Osteocyte (in vitro differentiated cells): Measurements from ENCODE around the gene TSPAN31. TPM values are rescaled to one million over a fixed set of nuclear protein-coding genes. Genes with fewer than 3 reads are reported as not detected.

Experiments
- DNase-seq: peaks from one replicate; pipeline ENCODE4 v3.0.0; 2021; ENCODE audit warnings: mixed read lengths; ENCODE audit not compliant: unreplicated experiment; ENCODE audit errors: extremely low spot score
- H3K27ac Mint-ChIP-seq: one replicate; pipeline ENCODE4 v1.8.0; 2021; ENCODE audit warnings: mild to moderate bottlenecking, mixed read lengths; ENCODE audit not compliant: unreplicated experiment
- H3K27me3 Mint-ChIP-seq: one replicate; pipeline ENCODE4 v1.8.0; 2021; ENCODE audit warnings: mixed read lengths; ENCODE audit not compliant: unreplicated experiment
- H3K36me3 Mint-ChIP-seq: one replicate; pipeline ENCODE4 v1.8.0; 2021; ENCODE audit warnings: mixed read lengths; ENCODE audit not compliant: unreplicated experiment
- H3K4me1 Mint-ChIP-seq: one replicate; pipeline ENCODE4 v1.8.0; 2021; ENCODE audit warnings: mixed read lengths; ENCODE audit not compliant: unreplicated experiment
- H3K4me3 Mint-ChIP-seq: one replicate; pipeline ENCODE4 v1.8.0; 2021; ENCODE audit warnings: mild to moderate bottlenecking, moderate library complexity, mixed read lengths; ENCODE audit not compliant: unreplicated experiment
- H3K9me3 Mint-ChIP-seq: one replicate; pipeline ENCODE4 v1.8.0; 2021; ENCODE audit warnings: mixed read lengths; ENCODE audit not compliant: unreplicated experiment
- total RNA-seq: library from RNA; stranded (reverse); gene quantifications from 2 replicates; pipeline ENCODE4 v1.2.1, GENCODE V29; 2021
- TF ChIP-seq, protein P1 (sequence below): fragments of 200-600 bp; sonication (generic); IDR thresholded peaks from 2 replicates; pipeline ENCODE4 v1.5.0; 2021; ENCODE audit warnings: antibody characterized with exemption, mild to moderate bottlenecking, moderate library complexity

TSPAN31 gene
- total RNA-seq, 1 donor from 2014 or later, result 36.2 TPM

DNA sequence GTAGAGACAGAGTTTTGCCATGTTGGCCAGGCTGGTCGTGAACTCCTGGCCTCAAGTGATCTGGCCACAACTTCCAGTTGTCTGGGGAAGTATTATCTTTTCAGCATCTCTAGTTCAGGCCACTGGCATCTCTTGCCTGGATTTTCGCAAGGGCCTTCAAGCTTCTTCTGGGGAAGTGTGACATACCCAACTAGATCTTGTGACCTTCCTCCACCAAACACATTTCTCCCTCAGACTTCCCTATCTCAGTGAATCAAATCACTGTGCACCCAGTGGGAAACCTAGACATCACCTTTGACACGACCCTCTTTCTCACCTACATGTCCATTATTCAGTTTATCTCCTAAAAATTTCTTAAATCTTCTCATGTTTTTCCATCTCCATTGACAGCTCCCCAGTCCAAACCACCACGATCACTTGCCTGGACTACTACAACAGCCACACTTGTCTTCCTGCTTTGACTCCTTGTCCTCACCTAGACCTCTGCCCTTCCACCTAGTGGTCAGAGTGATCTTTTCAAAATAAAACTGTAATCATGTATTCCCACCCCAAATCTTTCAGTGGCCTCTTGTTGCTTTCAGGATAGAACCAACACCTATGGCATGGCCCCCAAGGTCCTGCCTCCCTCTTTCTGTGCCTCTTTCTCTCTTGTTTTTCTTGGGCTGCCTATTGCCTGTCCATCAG lies 30.9 kb downstream of the TSPAN31 start:
- no peak for DNase-seq
- Mint-ChIP-seq H3K27me3 (no peaks in the 10 kb centered on the region), H3K36me3 (peaks cover 11% of the 10 kb centered on the region), H3K27ac (no peak overlapping the region), H3K4me3 (no peak overlapping the region), H3K9me3 (no peaks in the 10 kb centered on the region), H3K4me1 (peaks cover 23% of the 10 kb centered on the region)
- TF ChIP-seq, protein P1, sequence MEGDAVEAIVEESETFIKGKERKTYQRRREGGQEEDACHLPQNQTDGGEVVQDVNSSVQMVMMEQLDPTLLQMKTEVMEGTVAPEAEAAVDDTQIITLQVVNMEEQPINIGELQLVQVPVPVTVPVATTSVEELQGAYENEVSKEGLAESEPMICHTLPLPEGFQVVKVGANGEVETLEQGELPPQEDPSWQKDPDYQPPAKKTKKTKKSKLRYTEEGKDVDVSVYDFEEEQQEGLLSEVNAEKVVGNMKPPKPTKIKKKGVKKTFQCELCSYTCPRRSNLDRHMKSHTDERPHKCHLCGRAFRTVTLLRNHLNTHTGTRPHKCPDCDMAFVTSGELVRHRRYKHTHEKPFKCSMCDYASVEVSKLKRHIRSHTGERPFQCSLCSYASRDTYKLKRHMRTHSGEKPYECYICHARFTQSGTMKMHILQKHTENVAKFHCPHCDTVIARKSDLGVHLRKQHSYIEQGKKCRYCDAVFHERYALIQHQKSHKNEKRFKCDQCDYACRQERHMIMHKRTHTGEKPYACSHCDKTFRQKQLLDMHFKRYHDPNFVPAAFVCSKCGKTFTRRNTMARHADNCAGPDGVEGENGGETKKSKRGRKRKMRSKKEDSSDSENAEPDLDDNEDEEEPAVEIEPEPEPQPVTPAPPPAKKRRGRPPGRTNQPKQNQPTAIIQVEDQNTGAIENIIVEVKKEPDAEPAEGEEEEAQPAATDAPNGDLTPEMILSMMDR, result no peak

DNA sequence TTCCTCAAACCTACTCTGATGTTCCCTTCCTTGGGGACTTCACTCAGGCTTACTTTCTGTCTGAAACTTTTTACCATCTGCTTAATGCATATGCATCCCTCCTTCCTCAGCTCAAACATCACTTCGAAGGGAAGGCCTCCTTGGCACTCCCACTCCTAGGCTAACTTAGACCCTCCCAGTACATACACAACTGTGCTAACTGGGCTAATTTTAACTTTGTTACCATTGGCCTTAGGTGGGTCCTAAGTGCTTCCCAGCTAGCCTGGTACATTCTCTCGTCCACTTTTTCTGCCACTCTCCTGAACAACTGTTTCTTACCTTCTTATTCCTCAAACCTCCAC lies 31.4 kb downstream of the TSPAN31 start:
- Mint-ChIP-seq H3K27me3 (no peaks in the 10 kb centered on the region), H3K4me1 (peaks cover 23% of the 10 kb centered on the region), H3K9me3 (no peaks in the 10 kb centered on the region), H3K4me3 (no peak overlapping the region), H3K27ac (no peak overlapping the region), H3K36me3 (peaks cover 11% of the 10 kb centered on the region)
- no peak for DNase-seq
- TF ChIP-seq, protein P1, result no peak

DNA sequence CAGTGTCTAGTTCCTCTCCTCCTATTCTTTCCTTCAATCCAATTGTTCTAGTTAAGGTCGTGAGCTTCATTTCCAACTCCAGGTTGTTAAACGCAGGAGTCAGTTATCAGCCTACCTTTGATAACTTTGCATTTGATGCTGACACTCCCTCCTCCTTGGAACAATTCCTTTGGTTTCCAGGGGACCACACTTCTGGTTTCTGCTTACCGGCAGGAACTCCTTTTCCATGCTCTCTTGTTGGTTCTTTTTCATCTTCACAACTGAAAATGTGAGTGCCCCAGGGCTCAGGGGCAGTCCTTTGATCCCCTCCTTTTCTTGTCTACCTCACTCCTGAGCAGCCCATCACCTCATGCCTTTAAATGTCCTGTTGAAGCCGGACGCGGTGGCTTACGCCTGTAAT lies 32.5 kb downstream of the TSPAN31 start:
- no peak overlapping the region for H3K4me3 Mint-ChIP-seq
- H3K27ac Mint-ChIP-seq, result no peak overlapping the region
- H3K4me1 Mint-ChIP-seq, result peaks cover 17% of the 10 kb centered on the region

DNA sequence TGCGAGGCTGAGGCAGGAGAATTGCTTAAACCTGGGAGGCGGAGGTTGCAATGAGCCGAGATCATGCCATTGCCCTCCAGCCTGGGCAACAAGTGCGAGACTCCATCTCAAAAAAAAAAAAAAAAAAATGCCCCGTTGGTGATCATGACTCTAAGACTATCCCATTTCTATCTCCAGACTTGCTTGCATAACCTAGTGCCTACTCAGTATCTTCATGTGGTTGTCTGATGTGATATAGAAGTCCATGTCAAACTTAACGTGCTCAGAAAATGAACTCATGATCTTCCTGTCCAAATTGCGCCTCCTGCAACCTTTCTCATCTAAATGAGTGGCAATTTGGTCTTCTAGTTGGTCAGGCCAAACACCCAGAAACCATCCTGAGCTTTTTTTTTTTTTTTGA lies 33.1 kb downstream of the TSPAN31 start:
- H3K4me1 Mint-ChIP-seq, result peaks cover 19% of the 10 kb centered on the region
- H3K9me3 Mint-ChIP-seq, result no peaks in the 10 kb centered on the region
- peaks cover 11% of the 10 kb centered on the region for H3K36me3 Mint-ChIP-seq
- no peaks in the 10 kb centered on the region for H3K27me3 Mint-ChIP-seq
- H3K4me3 Mint-ChIP-seq, result no peak overlapping the region
- no peak overlapping the region for H3K27ac Mint-ChIP-seq
- DNase-seq, result no peak
- TF ChIP-seq, protein P1, result no peak

More for the DNA sequence above, 32.5 kb downstream of the TSPAN31 start:
- Mint-ChIP-seq H3K27me3 (no peaks in the 10 kb centered on the region), H3K36me3 (peaks cover 11% of the 10 kb centered on the region), H3K9me3 (no peaks in the 10 kb centered on the region)
- no peak for DNase-seq
- TF ChIP-seq, protein P1, result no peak

DNA sequence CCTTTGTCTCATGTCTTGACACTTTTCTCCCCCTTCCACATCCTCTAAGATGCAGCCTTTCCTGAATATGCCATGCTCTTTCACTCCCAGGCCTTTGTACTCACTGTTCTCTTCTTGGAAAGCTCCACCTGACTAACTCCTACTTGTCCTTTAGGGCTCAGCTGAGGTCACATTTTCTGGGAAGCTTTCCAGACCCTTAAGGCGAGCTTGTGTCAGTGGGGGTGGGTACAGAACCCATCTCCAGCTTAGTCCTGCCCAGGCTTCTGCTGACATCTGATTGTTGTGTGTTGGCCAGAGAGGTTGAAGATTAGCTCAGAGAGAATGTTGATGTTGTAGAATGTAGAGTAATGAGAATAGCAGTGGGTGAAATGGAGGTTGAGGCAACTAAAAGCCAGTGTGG lies 34.9 kb downstream of the TSPAN31 start:
- no peak for DNase-seq
- Mint-ChIP-seq H3K27ac (no peak overlapping the region), H3K9me3 (no peaks in the 10 kb centered on the region), H3K4me3 (no peak overlapping the region), H3K27me3 (no peaks in the 10 kb centered on the region), H3K4me1 (peaks cover 12% of the 10 kb centered on the region), H3K36me3 (peaks cover 11% of the 10 kb centered on the region)
- TF ChIP-seq, protein P1, result no peak
